Daoy (cell line): ENCODE data around the gene TUBGCP6. TPM values are rescaled to one million over a fixed set of nuclear protein-coding genes. Genes with fewer than 3 reads are reported as not detected.

Experiments used
- DNase-seq: peaks from one replicate; pipeline ENCODE4 v3.0.0-alpha.2; 2015; ENCODE audit warnings: low read depth
- total RNA-seq: library from RNA; depleted of rRNA; stranded (reverse); fragments of >200 nt; shearing (Covaris generic); gene quantifications from 2 replicates; pipeline ENCODE4 v1.2.3, GENCODE V29; 2014; rRNA removed

The TUBGCP6 gene
- 9.0 and 17.3 TPM in 2 replicates for total RNA-seq

- DNase-seq: peak; percentile 96
Measured at GRCh38 chr22:50244420-50245213, at the start of gene TUBGCP6. TSS of gene TUBGCP6 (minus strand) at chr22:50245023. CDS start at chr22:50244459, 564 bp downstream.

GRCh38 chr22:50294319-50294656 is 49.5 kb upstream of the TUBGCP6 start:
- DNase-seq: no peak

- DNase-seq: peak; percentile 83
Measured at GRCh38 chr22:50293441-50294318, 48.9 kb upstream of the TUBGCP6 start.

GRCh38 chr22:50292643-50293440 is 48.0 kb upstream of the TUBGCP6 start:
- peak; percentile 38 for DNase-seq

GRCh38 chr22:50289942-50290630 is 45.3 kb upstream of the TUBGCP6 start:
- no peak for DNase-seq

GRCh38 chr22:50289151-50289941 is 44.5 kb upstream of the TUBGCP6 start:
- DNase-seq: no peak

- no peak for DNase-seq
Measured at GRCh38 chr22:50287731-50288130, 42.9 kb upstream of the TUBGCP6 start.

- DNase-seq: no peak
Measured at GRCh38 chr22:50286701-50287318, 42.0 kb upstream of the TUBGCP6 start.

GRCh38 chr22:50286275-50286674 is 41.5 kb upstream of the TUBGCP6 start:
- DNase-seq: no peak

GRCh38 chr22:50285568-50286229 is 40.9 kb upstream of the TUBGCP6 start:
- DNase-seq: no peak

GRCh38 chr22:50284479-50284878 is 39.7 kb upstream of the TUBGCP6 start:
- DNase-seq: no peak

- DNase-seq: no peak
Measured at GRCh38 chr22:50283821-50284220, 39.0 kb upstream of the TUBGCP6 start.

- peak; percentile 95 for DNase-seq
Measured at GRCh38 chr22:50282361-50283155, 37.7 kb upstream of the TUBGCP6 start.

GRCh38 chr22:50281957-50282356 is 37.1 kb upstream of the TUBGCP6 start:
- peak; percentile 26 for DNase-seq

- no peak for DNase-seq
Measured at GRCh38 chr22:50281384-50281760, 36.5 kb upstream of the TUBGCP6 start.

- no peak for DNase-seq
Measured at GRCh38 chr22:50280708-50281383, 36.0 kb upstream of the TUBGCP6 start.

- DNase-seq: no peak
Measured at GRCh38 chr22:50280022-50280707, 35.3 kb upstream of the TUBGCP6 start.
